Thoracic aorta (tissue), 2 donors: ENCODE results near the gene RGCC. TPM values are rescaled to one million over a fixed set of nuclear protein-coding genes. Genes with fewer than 3 reads are reported as not detected.

ENCODE experiments used
- ATAC-seq: fragments of 150-250 bp; one replicate; pipeline ENCODE4 v1.8.0; 2017; ENCODE audit warnings: low read depth; ENCODE audit not compliant: insufficient number of reproducible peaks, low FRiP score
- DNase-seq: peaks from one replicate; pipeline ENCODE4 v3.0.0-alpha.2; 2020; ENCODE audit warnings: low spot score
- H3K27ac ChIP-seq, 2 donors: fragments of 200-600 bp; sonication (generic); 1 replicate in 1 of 2; 2 replicates in 1 of 2; pipeline ENCODE4 v1.5.1; 2016; ENCODE audit warnings: mild to moderate bottlenecking in 2 of 2, moderate library complexity in 2 of 2
- H3K27me3 ChIP-seq: fragments of 200-600 bp; sonication (generic); replicated peaks from 2 replicates; pipeline ENCODE4 v1.6.0; 2016; ENCODE audit warnings: mild to moderate bottlenecking; ENCODE audit not compliant: insufficient read depth
- H3K36me3 ChIP-seq: fragments of 200-600 bp; sonication (generic); one replicate; pipeline ENCODE4 v1.5.1; 2016
- H3K4me1 ChIP-seq, 2 donors: fragments of 200-600 bp; sonication (generic); 1 replicate in 1 of 2; 2 replicates in 1 of 2; pipeline versions ENCODE4 v1.5.1 to v1.6.0; 2016; ENCODE audit warnings: low read depth in 2 of 2, mild to moderate bottlenecking in 1 of 2; ENCODE audit not compliant: control insufficient read depth in 1 of 2
- H3K4me3 ChIP-seq: fragments of 200-600 bp; sonication (generic); 2 replicates; pipeline ENCODE4 v1.5.1; 2016; ENCODE audit warnings: mild to moderate bottlenecking
- H3K9me3 ChIP-seq: fragments of 200-600 bp; sonication (generic); 2 replicates; pipeline ENCODE4 v1.5.1; 2016
- total RNA-seq, 2 donors: library from RNA; depleted of rRNA; stranded (reverse); fragments of >200 nt; gene quantifications; one replicate each; pipeline versions ENCODE4 v1.1.0 to v1.2.3, GENCODE V29; 2016
- TF ChIP-seq, protein P1 (sequence below): fragments of 200-600 bp; sonication (generic); IDR thresholded peaks from one replicate; pipeline ENCODE4 v1.5.1; 2019; ENCODE audit warnings: antibody characterized with exemption

The RGCC gene
- total RNA-seq, 2 donors from 2014 or later: 93.3 to 134 TPM

DNA sequence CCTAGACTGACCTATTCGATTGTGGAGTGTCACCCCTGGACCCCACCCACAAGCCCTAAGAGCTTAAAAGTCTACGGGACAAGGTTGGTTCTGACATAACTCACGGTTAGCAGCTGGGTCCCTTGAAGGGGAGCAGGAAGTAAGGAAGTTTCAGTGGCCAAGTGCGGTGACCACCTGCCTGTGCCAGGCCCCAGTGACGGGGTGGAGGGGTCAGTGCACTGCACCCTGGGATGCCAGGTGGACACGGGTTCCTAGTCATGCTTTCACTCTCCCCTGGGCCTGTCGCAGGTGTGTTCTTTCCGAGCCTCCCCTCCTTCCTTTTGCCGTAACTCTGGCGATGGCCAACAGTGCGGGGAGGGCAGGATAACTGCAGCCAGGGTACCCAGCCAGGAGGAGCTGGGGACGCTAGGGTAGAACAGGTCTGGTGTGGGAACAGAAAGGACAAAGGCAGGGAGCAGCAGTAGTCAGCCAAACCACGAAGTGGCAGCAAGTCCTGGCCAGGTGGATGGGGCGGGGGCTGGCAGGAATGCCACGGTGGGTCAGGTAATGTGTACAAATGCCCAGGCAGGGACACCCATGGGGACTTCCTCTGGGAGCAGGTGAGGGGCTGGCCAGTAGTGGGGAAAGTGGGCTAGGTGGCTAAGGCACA, 58.3 kb downstream of the RGCC start:
- ATAC-seq (no peak), DNase-seq (no peak)
- Histone ChIP-seq H3K4me1 (no peaks in the 10 kb centered on the region), H3K27ac (no peak overlapping the region), H3K36me3 (no peaks in the 10 kb centered on the region), H3K27me3 (no peaks in the 10 kb centered on the region), H3K9me3 (no peaks in the 10 kb centered on the region), H3K4me3 (no peak overlapping the region)
- TF ChIP-seq, protein P1, sequence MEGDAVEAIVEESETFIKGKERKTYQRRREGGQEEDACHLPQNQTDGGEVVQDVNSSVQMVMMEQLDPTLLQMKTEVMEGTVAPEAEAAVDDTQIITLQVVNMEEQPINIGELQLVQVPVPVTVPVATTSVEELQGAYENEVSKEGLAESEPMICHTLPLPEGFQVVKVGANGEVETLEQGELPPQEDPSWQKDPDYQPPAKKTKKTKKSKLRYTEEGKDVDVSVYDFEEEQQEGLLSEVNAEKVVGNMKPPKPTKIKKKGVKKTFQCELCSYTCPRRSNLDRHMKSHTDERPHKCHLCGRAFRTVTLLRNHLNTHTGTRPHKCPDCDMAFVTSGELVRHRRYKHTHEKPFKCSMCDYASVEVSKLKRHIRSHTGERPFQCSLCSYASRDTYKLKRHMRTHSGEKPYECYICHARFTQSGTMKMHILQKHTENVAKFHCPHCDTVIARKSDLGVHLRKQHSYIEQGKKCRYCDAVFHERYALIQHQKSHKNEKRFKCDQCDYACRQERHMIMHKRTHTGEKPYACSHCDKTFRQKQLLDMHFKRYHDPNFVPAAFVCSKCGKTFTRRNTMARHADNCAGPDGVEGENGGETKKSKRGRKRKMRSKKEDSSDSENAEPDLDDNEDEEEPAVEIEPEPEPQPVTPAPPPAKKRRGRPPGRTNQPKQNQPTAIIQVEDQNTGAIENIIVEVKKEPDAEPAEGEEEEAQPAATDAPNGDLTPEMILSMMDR: no peak

- H3K27me3 ChIP-seq: no peaks in the 10 kb centered on the region
- H3K27ac ChIP-seq: no peak overlapping the region
- no peak overlapping the region for H3K4me3 ChIP-seq
- H3K9me3 ChIP-seq: no peaks in the 10 kb centered on the region
- H3K36me3 ChIP-seq: no peaks in the 10 kb centered on the region
- TF ChIP-seq, protein P1: no peak
- no peak for DNase-seq
- no peaks in the 10 kb centered on the region for H3K4me1 ChIP-seq
- ATAC-seq: no peak
These were observed 58.8 kb downstream of the RGCC start for GRCh38 chr13:41516166-41516565.

- TF ChIP-seq, protein P1: no peak
- no peak for DNase-seq
These were observed 59.4 kb downstream of the RGCC start for GRCh38 chr13:41516760-41517159.

GRCh38 chr13:41520016-41520659, 62.8 kb downstream of the RGCC start:
- Histone ChIP-seq H3K4me1 (no peaks in the 10 kb centered on the region), H3K27me3 (no peaks in the 10 kb centered on the region), H3K9me3 (no peaks in the 10 kb centered on the region), H3K4me3 (no peak overlapping the region), H3K36me3 (no peaks in the 10 kb centered on the region), H3K27ac (no peak overlapping the region)
- TF ChIP-seq, protein P1: no peak
- ATAC-seq (no peak), DNase-seq (no peak)

More at GRCh38 chr13:41516760-41517159, 59.4 kb downstream of the RGCC start:
- no peaks in the 10 kb centered on the region for H3K4me1 ChIP-seq
- no peaks in the 10 kb centered on the region for H3K9me3 ChIP-seq
- no peaks in the 10 kb centered on the region for H3K36me3 ChIP-seq
- H3K27ac ChIP-seq: no peak overlapping the region
- H3K27me3 ChIP-seq: no peaks in the 10 kb centered on the region
- ATAC-seq: no peak
- H3K4me3 ChIP-seq: no peak overlapping the region

Other genes with a start within 250 kb of the RGCC start
- 10 to 100 TPM in 1 of 2 donors, 1 to 10 TPM in 1; 2.3 to 13.9 TPM for gene MTRF1, start 194.0 kb upstream of the RGCC start, total RNA-seq
- gene NAA16, start 146.3 kb upstream of the RGCC start, total RNA-seq: 10 to 100 TPM; 28.3 to 36.3 TPM